PFSK-1 (cell line): ENCODE measurements around the gene MDFIC2.

Experiments used
- FOXP2 ChIP-seq: optimal IDR thresholded peaks from 2 replicates; pipeline ENCODE3; 2011; ENCODE audit warnings: borderline replicate concordance, control low read depth, inconsistent platforms; ENCODE audit not compliant: insufficient read depth; ENCODE audit errors: extremely low read length, extremely low read depth
- POLR2AphosphoS5 ChIP-seq: IDR thresholded peaks from 2 replicates; pipeline ENCODE4 v1.6.1; 2012; ENCODE audit warnings: low read depth, mild to moderate bottlenecking, control low read depth, low read length, moderate library complexity
- SIN3A ChIP-seq: IDR thresholded peaks from 2 replicates; pipeline ENCODE4 v1.6.1; 2012; ENCODE audit warnings: mild to moderate bottlenecking, low read length, moderate library complexity, borderline replicate concordance; ENCODE audit not compliant: insufficient read depth
- TAF1 ChIP-seq: IDR thresholded peaks from 2 replicates; pipeline ENCODE4 v1.6.1; 2012; ENCODE audit warnings: low read length, control low read depth, borderline replicate concordance; ENCODE audit not compliant: insufficient read depth
- TF ChIP-seq, protein P1 (sequence below), 2 experiments: IDR thresholded peaks; 2 replicates each; pipeline versions ENCODE4 v1.6.1 to v1.8.0; 2011 to 2012; ENCODE audit warnings: low read depth in 2 of 2, low read length in 2 of 2, control low read depth in 1 of 2, inconsistent platforms in 1 of 2, mild to moderate bottlenecking in 1 of 2, moderate library complexity in 1 of 2; ENCODE audit not compliant: insufficient read depth in 1 of 2

MDFIC2 gene

DNA sequence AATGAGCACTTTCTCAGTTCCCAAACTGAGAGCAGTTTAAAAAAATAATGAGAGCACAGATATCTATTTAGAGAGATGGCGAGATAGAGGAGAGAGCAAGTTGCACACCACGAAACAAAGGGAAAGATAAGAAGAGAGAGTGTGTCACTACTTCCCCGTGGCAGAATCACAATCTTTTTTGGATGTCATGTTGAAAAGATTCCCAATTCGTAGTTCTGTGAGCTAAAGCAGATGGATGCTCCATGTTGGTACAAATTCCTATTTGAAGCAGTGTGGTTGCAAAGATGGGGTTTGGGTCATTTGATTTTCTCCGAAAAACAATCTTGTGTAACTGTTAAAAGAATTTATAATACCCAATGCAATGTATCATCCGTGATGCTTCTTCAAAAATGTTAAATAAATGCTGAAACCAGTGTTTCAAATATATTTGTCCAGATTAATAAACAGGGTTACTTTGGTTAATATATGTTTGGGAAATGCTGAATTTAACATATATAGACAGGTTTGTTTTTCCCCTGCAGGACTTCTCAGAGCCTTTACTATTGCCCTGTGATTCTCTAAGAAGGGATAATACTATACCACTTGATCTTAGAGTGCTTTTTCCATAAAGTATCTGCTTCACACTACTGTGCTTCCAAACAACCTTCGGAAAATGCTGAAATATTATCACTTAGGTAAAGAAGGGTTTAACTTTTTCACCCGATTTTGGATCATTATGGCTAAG is 128.5 kb downstream of the MDFIC2 start:
- TF ChIP-seq FOXP2: no peak
- TF ChIP-seq SIN3A: no peak
- TF ChIP-seq TAF1: no peak
- TF ChIP-seq POLR2AphosphoS5: no peak
- TF ChIP-seq, protein P1, sequence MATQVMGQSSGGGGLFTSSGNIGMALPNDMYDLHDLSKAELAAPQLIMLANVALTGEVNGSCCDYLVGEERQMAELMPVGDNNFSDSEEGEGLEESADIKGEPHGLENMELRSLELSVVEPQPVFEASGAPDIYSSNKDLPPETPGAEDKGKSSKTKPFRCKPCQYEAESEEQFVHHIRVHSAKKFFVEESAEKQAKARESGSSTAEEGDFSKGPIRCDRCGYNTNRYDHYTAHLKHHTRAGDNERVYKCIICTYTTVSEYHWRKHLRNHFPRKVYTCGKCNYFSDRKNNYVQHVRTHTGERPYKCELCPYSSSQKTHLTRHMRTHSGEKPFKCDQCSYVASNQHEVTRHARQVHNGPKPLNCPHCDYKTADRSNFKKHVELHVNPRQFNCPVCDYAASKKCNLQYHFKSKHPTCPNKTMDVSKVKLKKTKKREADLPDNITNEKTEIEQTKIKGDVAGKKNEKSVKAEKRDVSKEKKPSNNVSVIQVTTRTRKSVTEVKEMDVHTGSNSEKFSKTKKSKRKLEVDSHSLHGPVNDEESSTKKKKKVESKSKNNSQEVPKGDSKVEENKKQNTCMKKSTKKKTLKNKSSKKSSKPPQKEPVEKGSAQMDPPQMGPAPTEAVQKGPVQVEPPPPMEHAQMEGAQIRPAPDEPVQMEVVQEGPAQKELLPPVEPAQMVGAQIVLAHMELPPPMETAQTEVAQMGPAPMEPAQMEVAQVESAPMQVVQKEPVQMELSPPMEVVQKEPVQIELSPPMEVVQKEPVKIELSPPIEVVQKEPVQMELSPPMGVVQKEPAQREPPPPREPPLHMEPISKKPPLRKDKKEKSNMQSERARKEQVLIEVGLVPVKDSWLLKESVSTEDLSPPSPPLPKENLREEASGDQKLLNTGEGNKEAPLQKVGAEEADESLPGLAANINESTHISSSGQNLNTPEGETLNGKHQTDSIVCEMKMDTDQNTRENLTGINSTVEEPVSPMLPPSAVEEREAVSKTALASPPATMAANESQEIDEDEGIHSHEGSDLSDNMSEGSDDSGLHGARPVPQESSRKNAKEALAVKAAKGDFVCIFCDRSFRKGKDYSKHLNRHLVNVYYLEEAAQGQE (IDR thresholded peaks at IDR 0.05; ENCODE audit: insufficient read depth in 1 of 2, low read depth in 2 of 2, low read length in 2 of 2): no peak

- TF ChIP-seq POLR2AphosphoS5: no peak
- TF ChIP-seq SIN3A: no peak
- TF ChIP-seq TAF1: no peak
- TF ChIP-seq, protein P1 (IDR thresholded peaks at IDR 0.05; ENCODE audit: insufficient read depth in 1 of 2, low read depth in 2 of 2, low read length in 2 of 2): no peak
- no peak for TF ChIP-seq FOXP2
These were observed 130.3 kb downstream of the MDFIC2 start for GRCh38 chr3:70182166-70182565.

- no peak for TF ChIP-seq POLR2AphosphoS5
- no peak for TF ChIP-seq FOXP2
- TF ChIP-seq, protein P1 (IDR thresholded peaks at IDR 0.05; ENCODE audit: insufficient read depth in 1 of 2, low read depth in 2 of 2, low read length in 2 of 2): no peak
- TF ChIP-seq TAF1: no peak
- TF ChIP-seq SIN3A: no peak
These were observed 131.8 kb downstream of the MDFIC2 start for GRCh38 chr3:70180664-70181063.

DNA sequence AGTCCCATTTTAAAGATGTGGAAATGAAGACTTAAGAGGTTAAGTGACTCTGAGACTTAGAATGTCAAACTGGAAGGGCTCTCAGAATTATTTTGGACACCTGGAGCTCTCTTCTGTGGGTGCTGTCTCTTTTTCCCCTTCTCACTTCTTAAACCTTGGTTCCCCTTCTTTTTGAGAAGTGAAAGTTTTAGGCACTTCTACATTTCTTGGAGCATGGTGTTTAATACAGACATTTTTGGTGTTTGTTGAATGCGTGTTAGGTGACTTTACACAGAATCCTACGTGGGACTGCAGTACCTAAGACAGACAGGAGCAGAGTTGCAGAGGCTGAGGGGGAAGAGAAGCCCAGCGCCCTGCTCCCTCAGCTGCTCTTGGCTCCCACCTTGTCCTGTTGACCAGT is 133.3 kb downstream of the MDFIC2 start:
- TF ChIP-seq POLR2AphosphoS5: no peak
- TF ChIP-seq, protein P1 (IDR thresholded peaks at IDR 0.05; ENCODE audit: insufficient read depth in 1 of 2, low read depth in 2 of 2, low read length in 2 of 2): no peak
- no peak for TF ChIP-seq FOXP2
- TF ChIP-seq TAF1: no peak
- no peak for TF ChIP-seq SIN3A
